ENCODE measurements around the gene GLOD4.

GRCh38 chr17:781805-782731 is at the start of gene GLOD4, which contains the start of gene MRM3:
- TF ChIP-seq CTCF (conservative IDR thresholded peaks at IDR 0.05 in 1 of 2, IDR thresholded peaks at IDR 0.05 in 1 of 2; ENCODE audit: extremely low read depth in 1 of 2, insufficient read depth in 1 of 2, low read depth in 1 of 2, low read length in 2 of 2) (peak in 1 of 2 donors; percentile 28), EZH2 (IDR thresholded peaks at IDR 0.05; ENCODE audit: borderline replicate concordance, low read length) (no peak)
